Spleen (tissue), 11 donors: ENCODE results near the gene KLHL22. TPM values are rescaled to one million over a fixed set of nuclear protein-coding genes. Genes with fewer than 3 reads are reported as not detected.

Source experiments
- DNase-seq: peaks from one replicate; pipeline ENCODE4 v3.0.0-alpha.2; 2020
- H3K27ac ChIP-seq, 8 donors: fragments of 200-600 bp; sonication (generic) in 7 of 8; 1 replicate in 4 of 8; 2 replicates in 4 of 8; pipeline versions ENCODE4 v1.5.0 to v1.8.0; 2016 to 2021; ENCODE audit warnings: inconsistent platforms in 4 of 8, mild to moderate bottlenecking in 4 of 8, moderate library complexity in 1 of 8
- H3K27me3 ChIP-seq, 7 donors: fragments of 200-600 bp; sonication (generic) in 6 of 7; replicated peaks in 1 of 7; 1 replicate in 4 of 7; 2 replicates in 3 of 7; pipeline versions ENCODE4 v1.5.0 to v1.8.0; 2016 to 2021; ENCODE audit warnings: inconsistent platforms in 3 of 7, mild to moderate bottlenecking in 1 of 7
- H3K36me3 ChIP-seq, 6 donors: fragments of 200-600 bp; sonication (generic) in 5 of 6; 1 replicate in 4 of 6; 2 replicates in 2 of 6; pipeline versions ENCODE4 v1.5.0 to v1.8.0; 2016 to 2021; ENCODE audit warnings: inconsistent platforms in 2 of 6
- H3K4me1 ChIP-seq, 6 donors: fragments of 200-600 bp; sonication (generic) in 5 of 6; 1 replicate in 3 of 6; 2 replicates in 3 of 6; pipeline versions ENCODE4 v1.5.0 to v1.8.0; 2016 to 2021; ENCODE audit warnings: inconsistent platforms in 3 of 6
- H3K4me3 ChIP-seq, 8 donors: fragments of 200-600 bp; sonication (generic) in 7 of 8; 1 replicate in 4 of 8; 2 replicates in 4 of 8; pipeline versions ENCODE4 v1.5.0 to v1.8.0; 2016 to 2021; ENCODE audit warnings: inconsistent platforms in 4 of 8, mild to moderate bottlenecking in 4 of 8, moderate library complexity in 2 of 8
- H3K9me3 ChIP-seq, 8 donors: fragments of 200-600 bp; sonication (generic) in 7 of 8; 1 replicate in 4 of 8; 2 replicates in 4 of 8; pipeline versions ENCODE4 v1.5.0 to v1.8.0; 2016 to 2021; ENCODE audit warnings: inconsistent platforms in 4 of 8
- CTCF ChIP-seq, 11 experiments: fragments of 200-600 bp in 7 of 11; fragments of 450-650 bp in 4 of 11; sonication (generic) in 4 of 11; IDR thresholded peaks in 8 of 11; conservative IDR thresholded peaks in 3 of 11; 1 replicate in 7 of 11; 2 replicates in 4 of 11; pipeline versions ENCODE4 v1.4.0 to v1.8.0; 2016 to 2021; ENCODE audit warnings: antibody characterized with exemption in 11 of 11, inconsistent platforms in 4 of 11, mild to moderate bottlenecking in 1 of 11
- POLR2A ChIP-seq, 3 donors: fragments of 450-650 bp; IDR thresholded peaks; one replicate each; pipeline ENCODE4 v1.5.1; 2017; ENCODE audit warnings: antibody characterized with exemption in 3 of 3, mild to moderate bottlenecking in 1 of 3
- POLR2AphosphoS5 ChIP-seq, 3 donors: sonication (generic); formaldehyde crosslinking; IDR thresholded peaks; one replicate each; pipeline ENCODE4 v1.5.1; 2017; ENCODE audit warnings: antibody characterized with exemption in 3 of 3
- WGBS, 5 donors: extraction: QIAGEN DNeasy Blood & Tissue Kit in 3 of 5; methylation state at CpG; one replicate each; pipeline versions ENCODE4 v1.1.5 to v1.1.7; 2013 to 2018; 5-methylcytosine and 5-hydroxymethylcytosine counted together
- intact Hi-C: fragments of 100-400 bp; cut with DNase I; formaldehyde crosslinking; loops from one replicate; pipeline ENCODE4 v1.15.0; 2023; ENCODE audit warnings: low total_unique reads
- polyA plus RNA-seq, 3 donors: library from polyadenylated mRNA; stranded (reverse); fragments of 200-250 nt; gene quantifications; one replicate each; pipeline ENCODE4 v1.2.1, GENCODE V29; 2013
- total RNA-seq, 7 donors: library from RNA; depleted of rRNA in 3 of 7; stranded (reverse); fragments of >200 nt in 3 of 7; fragmentation: NEBNext Ultra II Directional in 4 of 7; extraction: Animal tissue kit (Norgen Biotek cat#: 25700) in 4 of 7; gene quantifications; one replicate each; pipeline versions ENCODE4 v1.1.0 to v1.2.1, GENCODE V29; 2016 to 2021
- donor health status: healthy with polysubstance abuse.
- donor health status: DM: no; HTN: no; CAD: no; lungs with moderate emphysema.
- donor health status: DM: no; HTN: no; CAD: no.
- donor health status: Bipolar disorder and iron deficiency.
- donor health status: healthy.
- donor health status: DM: no; HTN: no; CAD: no.
- donor health status: DM: yes; HTN: yes; CAD: no.

The KLHL22 gene
- total and polyA plus RNA-seq, 10 donors, result 14.0 to 40.6 (median 28.6) TPM

- Histone ChIP-seq H3K36me3 (peaks cover 0 to 48% (median 0%) of the 10 kb centered on the region in 6 donors), H3K9me3 (no peaks in the 10 kb centered on the region), H3K27me3 (peaks cover 1 to 87% (median 56%) of the 10 kb centered on the region in 7 donors), H3K27ac (no peak overlapping the region), H3K4me1 (peaks cover 30 to 68% (median 50%) of the 10 kb centered on the region in 6 donors), H3K4me3 (peak overlapping the region in 6 of 8 donors; percentile 20 to 65 (median 36))
- no peak for TF ChIP-seq POLR2A (IDR thresholded peaks at IDR 0.05)
- no peak for TF ChIP-seq POLR2AphosphoS5 (IDR thresholded peaks at IDR 0.05)
- no peak for TF ChIP-seq CTCF (IDR thresholded peaks at IDR 0.05 in 8 of 11, conservative IDR thresholded peaks at IDR 0.05 in 3 of 11)
- intact Hi-C loops, result no loop called here
- 79 to 95% (median 81%) methylated on average over 9 to 12 of the region's 12 CpGs for WGBS, 5 donors
- DNase-seq, result peak; percentile 47
Measured at GRCh38 chr22:20426259-20426615, 69.4 kb downstream of the KLHL22 start.

DNA sequence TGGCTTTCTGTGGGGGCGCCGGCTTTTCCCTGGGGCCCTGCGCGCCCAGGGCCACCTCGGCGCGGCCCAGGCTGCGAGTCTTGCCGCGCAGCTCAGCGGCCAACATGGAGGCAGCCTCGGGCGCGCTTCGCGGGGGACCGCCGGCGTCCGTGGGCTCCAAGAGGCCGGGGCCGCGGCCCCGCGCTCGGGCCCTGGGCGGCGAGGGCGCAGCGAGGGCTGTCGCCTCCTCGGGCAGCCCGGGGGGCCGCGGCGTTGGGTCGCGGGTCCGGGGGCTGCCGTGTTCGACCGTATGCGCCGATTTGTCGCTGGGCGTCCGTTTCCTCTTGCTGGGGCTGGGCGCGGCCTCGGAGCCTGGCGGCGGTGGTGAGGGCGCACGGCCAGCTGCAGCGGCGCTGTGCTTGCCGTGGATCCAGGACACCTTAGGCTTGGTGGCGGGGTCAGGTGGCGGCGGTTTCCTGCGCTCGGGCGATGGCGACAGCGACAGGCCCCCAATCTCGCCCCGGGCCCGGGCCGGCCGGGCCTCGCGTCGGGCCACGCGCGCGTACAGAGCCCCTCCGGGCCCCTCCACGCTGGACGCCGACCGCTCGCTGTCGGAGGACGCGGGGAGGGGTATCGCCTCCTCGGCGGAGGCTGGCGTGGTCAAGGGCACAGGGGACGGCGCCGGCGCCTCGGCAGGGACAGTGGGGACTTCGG is 69.9 kb downstream of the KLHL22 start:
- peaks cover 24 to 62% (median 45%) of the 10 kb centered on the region in 6 donors for H3K4me1 ChIP-seq
- peak; percentile 69 for DNase-seq
- 0 to 36% (median 17%) methylated on average over 16 to 96 of the region's 96 CpGs for WGBS, 5 donors
- H3K9me3 ChIP-seq, result no peaks in the 10 kb centered on the region
- H3K27ac ChIP-seq, result no peak overlapping the region
- no peak for TF ChIP-seq CTCF (IDR thresholded peaks at IDR 0.05 in 8 of 11, conservative IDR thresholded peaks at IDR 0.05 in 3 of 11)
- peak in 1 of 3 donors; percentile 25 for TF ChIP-seq POLR2AphosphoS5 (IDR thresholded peaks at IDR 0.05)
- TF ChIP-seq POLR2A (IDR thresholded peaks at IDR 0.05), result no peak
- peak overlapping the region in 7 of 8 donors; percentile 20 to 65 (median 37) for H3K4me3 ChIP-seq
- H3K27me3 ChIP-seq, result peaks cover 0 to 82% (median 51%) of the 10 kb centered on the region in 7 donors
- H3K36me3 ChIP-seq, result peaks cover 0 to 48% (median 0%) of the 10 kb centered on the region in 6 donors
- intact Hi-C loops, result no loop called here

- Histone ChIP-seq H3K27me3 (peaks cover 0 to 76% (median 44%) of the 10 kb centered on the region in 7 donors), H3K27ac (peak overlapping the region in 5 of 8 donors; percentile 18 to 41 (median 33)), H3K4me1 (peaks cover 18 to 56% (median 38%) of the 10 kb centered on the region in 6 donors), H3K9me3 (no peaks in the 10 kb centered on the region), H3K4me3 (peak overlapping the region in 7 of 8 donors; percentile 20 to 65 (median 37)), H3K36me3 (peaks cover 0 to 44% (median 0%) of the 10 kb centered on the region in 6 donors)
- intact Hi-C loops, result no loop called here
- peak; percentile 76 for DNase-seq
- 33 to 53% (median 45%) methylated on average over 14 to 59 of the region's 59 CpGs for WGBS, 5 donors
- peak in 1 of 3 donors; percentile 36 for TF ChIP-seq POLR2AphosphoS5 (IDR thresholded peaks at IDR 0.05)
- no peak for TF ChIP-seq CTCF (IDR thresholded peaks at IDR 0.05 in 8 of 11, conservative IDR thresholded peaks at IDR 0.05 in 3 of 11)
Measured at GRCh38 chr22:20424932-20425565, 70.5 kb downstream of the KLHL22 start.

- TF ChIP-seq POLR2A (IDR thresholded peaks at IDR 0.05) (no peak), POLR2AphosphoS5 (IDR thresholded peaks at IDR 0.05) (no peak), CTCF (IDR thresholded peaks at IDR 0.05 in 8 of 11, conservative IDR thresholded peaks at IDR 0.05 in 3 of 11) (no peak)
- peaks cover 0 to 71% (median 39%) of the 10 kb centered on the region in 7 donors for H3K27me3 ChIP-seq
- DNase-seq, result no peak
- H3K4me1 ChIP-seq, result peaks cover 13 to 51% (median 33%) of the 10 kb centered on the region in 6 donors
- H3K27ac ChIP-seq, result peak overlapping the region in 5 of 8 donors; percentile 18 to 41 (median 33)
- no peaks in the 10 kb centered on the region for H3K9me3 ChIP-seq
- intact Hi-C loops, result no loop called here
- H3K4me3 ChIP-seq, result no peak overlapping the region
- peaks cover 0 to 39% (median 0%) of the 10 kb centered on the region in 6 donors for H3K36me3 ChIP-seq
- 66 to 84% (median 75%) methylated on average over 10 to 15 of the region's 15 CpGs for WGBS, 5 donors
Measured at GRCh38 chr22:20424568-20424931, 71.0 kb downstream of the KLHL22 start.
